ENCODE results near the gene LARGE1. TPM values are rescaled to one million over a fixed set of nuclear protein-coding genes. Genes with fewer than 3 reads are reported as not detected.

LARGE1 gene
- total and polyA plus RNA-seq, 2 of the 13 experiments (the other 11 are each of a cell fraction or from before 2014, with no cell fraction given): 8.4 to 11.0 TPM

GRCh38 chr22:33579448-33580093, 340.7 kb downstream of the LARGE1 start (continued):
- TF ChIP-seq CTCF (CRISPR knock-in tag; IDR thresholded peaks at IDR 0.05) (peak; percentile 97), MLLT10 (CRISPR knock-in tag; IDR thresholded peaks at IDR 0.05) (no peak), FOSL2 (CRISPR knock-in tag; IDR thresholded peaks at IDR 0.05) (peak; percentile 30; the same call in 1 of the 2 replicates), XRCC5 (optimal IDR thresholded peaks at IDR 0.05; ENCODE audit: low read length) (peak; percentile 21), CBX5 (CRISPR knock-in tag; IDR thresholded peaks at IDR 0.05; ENCODE audit: borderline replicate concordance) (peak; percentile 57; the same call in 1 of the 2 replicates), REPIN1 (CRISPR knock-in tag; IDR thresholded peaks at IDR 0.05; ENCODE audit: borderline replicate concordance, low read depth) (peak; percentile 58; the same call in 1 of the 2 replicates), ZNF138 (CRISPR knock-in tag; IDR thresholded peaks at IDR 0.05; ENCODE audit: low read depth) (no peak), MIXL1 (CRISPR knock-in tag; IDR thresholded peaks at IDR 0.05) (peak; percentile 77; the same call in 1 of the 2 replicates), ZNF713 (CRISPR knock-in tag; IDR thresholded peaks at IDR 0.05) (no peak), SAP130 (CRISPR knock-in tag; IDR thresholded peaks at IDR 0.05; ENCODE audit: low read depth) (0 out of 2 replicates have a peak, but pooled peaks have one; percentile 23), GRHL1 (CRISPR knock-in tag; conservative IDR thresholded peaks at IDR 0.05) (no peak), GATAD1 (CRISPR knock-in tag; IDR thresholded peaks at IDR 0.05) (peak; percentile 44; the same call in 1 of the 2 replicates), MIER3 (CRISPR knock-in tag; IDR thresholded peaks at IDR 0.05; ENCODE audit: borderline replicate concordance) (0 out of 2 replicates have a peak, but pooled peaks have one; percentile 32), ZBTB38 (CRISPR knock-in tag; IDR thresholded peaks at IDR 0.05) (peak; percentile 62; the same call in 1 of the 2 replicates)
- TF ChIP-seq, protein P1, sequence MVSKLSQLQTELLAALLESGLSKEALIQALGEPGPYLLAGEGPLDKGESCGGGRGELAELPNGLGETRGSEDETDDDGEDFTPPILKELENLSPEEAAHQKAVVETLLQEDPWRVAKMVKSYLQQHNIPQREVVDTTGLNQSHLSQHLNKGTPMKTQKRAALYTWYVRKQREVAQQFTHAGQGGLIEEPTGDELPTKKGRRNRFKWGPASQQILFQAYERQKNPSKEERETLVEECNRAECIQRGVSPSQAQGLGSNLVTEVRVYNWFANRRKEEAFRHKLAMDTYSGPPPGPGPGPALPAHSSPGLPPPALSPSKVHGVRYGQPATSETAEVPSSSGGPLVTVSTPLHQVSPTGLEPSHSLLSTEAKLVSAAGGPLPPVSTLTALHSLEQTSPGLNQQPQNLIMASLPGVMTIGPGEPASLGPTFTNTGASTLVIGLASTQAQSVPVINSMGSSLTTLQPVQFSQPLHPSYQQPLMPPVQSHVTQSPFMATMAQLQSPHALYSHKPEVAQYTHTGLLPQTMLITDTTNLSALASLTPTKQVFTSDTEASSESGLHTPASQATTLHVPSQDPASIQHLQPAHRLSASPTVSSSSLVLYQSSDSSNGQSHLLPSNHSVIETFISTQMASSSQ (IDR thresholded peaks at IDR 0.05; ENCODE audit: low read depth): no peak
- TF ChIP-seq, protein P1 (CRISPR knock-in tag; IDR thresholded peaks at IDR 0.05; ENCODE audit: borderline replicate concordance): no peak
- TF ChIP-seq, protein P2, sequence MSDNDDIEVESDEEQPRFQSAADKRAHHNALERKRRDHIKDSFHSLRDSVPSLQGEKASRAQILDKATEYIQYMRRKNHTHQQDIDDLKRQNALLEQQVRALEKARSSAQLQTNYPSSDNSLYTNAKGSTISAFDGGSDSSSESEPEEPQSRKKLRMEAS (IDR thresholded peaks at IDR 0.05): no peak
- TF ChIP-seq, protein P3, sequence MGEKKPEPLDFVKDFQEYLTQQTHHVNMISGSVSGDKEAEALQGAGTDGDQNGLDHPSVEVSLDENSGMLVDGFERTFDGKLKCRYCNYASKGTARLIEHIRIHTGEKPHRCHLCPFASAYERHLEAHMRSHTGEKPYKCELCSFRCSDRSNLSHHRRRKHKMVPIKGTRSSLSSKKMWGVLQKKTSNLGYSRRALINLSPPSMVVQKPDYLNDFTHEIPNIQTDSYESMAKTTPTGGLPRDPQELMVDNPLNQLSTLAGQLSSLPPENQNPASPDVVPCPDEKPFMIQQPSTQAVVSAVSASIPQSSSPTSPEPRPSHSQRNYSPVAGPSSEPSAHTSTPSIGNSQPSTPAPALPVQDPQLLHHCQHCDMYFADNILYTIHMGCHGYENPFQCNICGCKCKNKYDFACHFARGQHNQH (CRISPR knock-in tag; IDR thresholded peaks at IDR 0.05): peak; percentile 67
